Measurements from ENCODE around the gene TRIM17.

- TF ChIP-seq CTCF (IDR thresholded peaks at IDR 0.05) (no peak), EZH2 (IDR thresholded peaks at IDR 0.05) (no peak)
Observed at GRCh38 chr1:228394571-228395394, 21.9 kb downstream of the TRIM17 start.
